Keratinocyte (primary cell): ENCODE results near the gene RGS3. TPM values are rescaled to one million over a fixed set of nuclear protein-coding genes. Genes with fewer than 3 reads are reported as not detected.

ENCODE experiments used
- DNase-seq: peaks from one replicate; pipeline ENCODE4 v3.0.0-alpha.2; 2011; ENCODE audit warnings: low read depth, missing footprints, low spot score
- FAIRE-seq: peaks from 2 replicates; lab custom pipeline; 2011; peaks lifted over from hg19 to GRCh38; lab: Jason Lieb, UNC
- H2AFZ ChIP-seq: 2 replicates; pipeline ENCODE4 v1.6.0; 2012; ENCODE audit warnings: low read length, control low read depth, inconsistent platforms; ENCODE audit not compliant: control insufficient read depth
- H3K27ac ChIP-seq: 2 replicates; pipeline ENCODE4 v1.5.1; 2011; ENCODE audit warnings: low read length; ENCODE audit not compliant: control insufficient read depth, insufficient read depth
- H3K27me3 ChIP-seq: 3 replicates; pipeline ENCODE4 v1.6.0; 2011; ENCODE audit warnings: low read length; ENCODE audit not compliant: control insufficient read depth, insufficient read depth; ENCODE audit errors: extremely low read depth
- H3K36me3 ChIP-seq, 2 experiments: 2 replicates in 1 of 2; 3 replicates in 1 of 2; pipeline ENCODE4 v1.5.1; 2011; ENCODE audit warnings: low read length in 2 of 2, mild to moderate bottlenecking in 1 of 2; ENCODE audit not compliant: control insufficient read depth in 2 of 2, insufficient read depth in 2 of 2; ENCODE audit errors: extremely low read depth in 1 of 2
- H3K4me1 ChIP-seq: 3 replicates; pipeline ENCODE4 v1.5.1; 2011; ENCODE audit warnings: low read length; ENCODE audit not compliant: control insufficient read depth, insufficient read depth; ENCODE audit errors: extremely low read depth
- H3K4me2 ChIP-seq: 3 replicates; pipeline ENCODE4 v1.6.0; 2011; ENCODE audit warnings: low read depth, low read length; ENCODE audit not compliant: control insufficient read depth, insufficient read depth; ENCODE audit errors: extremely low read depth
- H3K4me3 ChIP-seq, 3 experiments: fragments of 200-600 bp in 1 of 3; sonication (generic) in 1 of 3; 2 replicates in 2 of 3; 3 replicates in 1 of 3; pipeline ENCODE4 v1.5.1; 2011 to 2016; ENCODE audit warnings: low read length in 3 of 3, mild to moderate bottlenecking in 3 of 3, control low read depth in 2 of 3, inconsistent platforms in 1 of 3, low read depth in 1 of 3, mixed read lengths in 1 of 3, mixed run types in 1 of 3, moderate library complexity in 1 of 3; ENCODE audit not compliant: control insufficient read depth in 2 of 3, insufficient read depth in 2 of 3; ENCODE audit errors: extremely low read depth in 1 of 3
- H3K79me2 ChIP-seq: 2 replicates; pipeline ENCODE4 v1.6.0; 2012; ENCODE audit warnings: low read length; ENCODE audit not compliant: control insufficient read depth, insufficient read depth
- H3K9ac ChIP-seq: 3 replicates; pipeline ENCODE4 v1.6.0; 2011; ENCODE audit warnings: low read length; ENCODE audit not compliant: control insufficient read depth, insufficient read depth; ENCODE audit errors: extremely low read depth
- H3K9me1 ChIP-seq: 3 replicates; pipeline ENCODE4 v1.6.0; 2011; ENCODE audit warnings: low read length; ENCODE audit not compliant: control insufficient read depth, insufficient read depth; ENCODE audit errors: extremely low read depth
- H3K9me3 ChIP-seq: 2 replicates; pipeline ENCODE4 v1.5.1; 2012; ENCODE audit warnings: low read depth, low read length; ENCODE audit not compliant: control insufficient read depth
- H4K20me1 ChIP-seq: 3 replicates; pipeline ENCODE4 v1.6.0; 2011; ENCODE audit warnings: low read length; ENCODE audit not compliant: control insufficient read depth, insufficient read depth; ENCODE audit errors: extremely low read depth
- CTCF ChIP-seq, 3 experiments: IDR thresholded peaks in 1 of 3; conservative IDR thresholded peaks in 1 of 3; optimal IDR thresholded peaks in 1 of 3; 2 replicates in 2 of 3; 3 replicates in 1 of 3; pipeline versions ENCODE3 to v1.5.1; 2011; ENCODE audit warnings: low read length in 3 of 3, mild to moderate bottlenecking in 3 of 3, moderate library complexity in 2 of 3, control low read depth in 1 of 3, inconsistent platforms in 1 of 3; ENCODE audit not compliant: insufficient read depth in 2 of 3; ENCODE audit errors: extremely low read depth in 1 of 3
- EZH2 ChIP-seq: IDR thresholded peaks from one replicate; pipeline ENCODE4 v1.6.1; 2012; ENCODE audit warnings: inconsistent platforms, mild to moderate bottlenecking, low read length, moderate library complexity
- dilution Hi-C: fragments of 300-500 bp; cut with MboI; formaldehyde crosslinking; loops from one replicate; pipeline ENCODE4 v1.7.0; 2020; ENCODE audit warnings: low sequenced_read_pairs; ENCODE audit not compliant: extremely low pct_ligation_motif_present
- polyA plus RNA-seq, 5 experiments: library from polyadenylated mRNA; depleted of rRNA in 3 of 5; stranded (reverse) in 3 of 5; stranded (forward) in 1 of 5; unstranded in 1 of 5; fragments of >200 nt; gene quantifications; 1 replicate in 1 of 5; 2 replicates in 3 of 5; 3 replicates in 1 of 5; pipeline versions ENCODE4 v1.2.1 to v1.2.3, GENCODE V29; 2011 to 2012; ENCODE audit warnings: missing spikeins in 2 of 5, low read depth in 1 of 5, low replicate concordance in 1 of 5

RGS3 gene
- polyA plus RNA-seq, 1 donor (not counting 4 experiments of a cell fraction or from before 2014, with no cell fraction given): 19.6 TPM

GRCh38 chr9:113578882-113579282, 115.4 kb downstream of the RGS3 start:
- no peak overlapping the region for H2AFZ ChIP-seq
- H3K9me3 ChIP-seq: no peaks in the 10 kb centered on the region
- DNase-seq (no peak), FAIRE-seq (peak; percentile 95)
- H3K36me3 ChIP-seq: peaks cover 5 to 14% of the 10 kb centered on the region in 2 experiments
- H3K27ac ChIP-seq: peak overlapping the region; percentile 31
- peaks cover 74% of the 10 kb centered on the region for H3K4me1 ChIP-seq
- H3K9ac ChIP-seq: no peak overlapping the region
- H3K4me3 ChIP-seq: no peak overlapping the region
- dilution Hi-C loops: no loop called here
- peaks cover 8% of the 10 kb centered on the region for H3K9me1 ChIP-seq
- H3K79me2 ChIP-seq: peaks cover 12% of the 10 kb centered on the region
- H4K20me1 ChIP-seq: peaks cover 2% of the 10 kb centered on the region
- H3K27me3 ChIP-seq: no peaks in the 10 kb centered on the region
- H3K4me2 ChIP-seq: peak overlapping the region; percentile 45
- TF ChIP-seq CTCF (optimal IDR thresholded peaks at IDR 0.05 in 1 of 3, IDR thresholded peaks at IDR 0.05 in 1 of 3, conservative IDR thresholded peaks at IDR 0.05 in 1 of 3; ENCODE audit: extremely low read depth in 1 of 3, insufficient read depth in 2 of 3, low read length in 3 of 3): no peak
- TF ChIP-seq EZH2: no peak

GRCh38 chr9:113579283-113580040, 115.9 kb downstream of the RGS3 start:
- Histone ChIP-seq H3K4me2 (peak overlapping the region; percentile 74), H3K9me3 (no peaks in the 10 kb centered on the region), H3K4me3 (no peak overlapping the region), H3K9me1 (peaks cover 8% of the 10 kb centered on the region), H3K27me3 (no peaks in the 10 kb centered on the region), H3K79me2 (peaks cover 12% of the 10 kb centered on the region), H2AFZ (no peak overlapping the region), H3K36me3 (peaks cover 7 to 15% of the 10 kb centered on the region in 2 experiments), H4K20me1 (peaks cover 2% of the 10 kb centered on the region), H3K27ac (peak overlapping the region; percentile 23), H3K9ac (no peak overlapping the region), H3K4me1 (peaks cover 68% of the 10 kb centered on the region)
- DNase-seq (no peak), FAIRE-seq (peak; percentile 49)
- no peak for TF ChIP-seq CTCF (optimal IDR thresholded peaks at IDR 0.05 in 1 of 3, IDR thresholded peaks at IDR 0.05 in 1 of 3, conservative IDR thresholded peaks at IDR 0.05 in 1 of 3; ENCODE audit: extremely low read depth in 1 of 3, insufficient read depth in 2 of 3, low read length in 3 of 3)
- TF ChIP-seq EZH2: no peak
- dilution Hi-C loops: no loop called here
